GM18868 (cell line): ENCODE results near the gene PPP2R5C.

Experiments
- ATAC-seq: cut with Tn5 transposase; IDR thresholded peaks from one replicate; pipeline ENCODE4 v1.9.1; 2021; ENCODE audit warnings: mild to moderate bottlenecking, moderate library complexity; ENCODE audit not compliant: unreplicated experiment

The PPP2R5C gene

DNA sequence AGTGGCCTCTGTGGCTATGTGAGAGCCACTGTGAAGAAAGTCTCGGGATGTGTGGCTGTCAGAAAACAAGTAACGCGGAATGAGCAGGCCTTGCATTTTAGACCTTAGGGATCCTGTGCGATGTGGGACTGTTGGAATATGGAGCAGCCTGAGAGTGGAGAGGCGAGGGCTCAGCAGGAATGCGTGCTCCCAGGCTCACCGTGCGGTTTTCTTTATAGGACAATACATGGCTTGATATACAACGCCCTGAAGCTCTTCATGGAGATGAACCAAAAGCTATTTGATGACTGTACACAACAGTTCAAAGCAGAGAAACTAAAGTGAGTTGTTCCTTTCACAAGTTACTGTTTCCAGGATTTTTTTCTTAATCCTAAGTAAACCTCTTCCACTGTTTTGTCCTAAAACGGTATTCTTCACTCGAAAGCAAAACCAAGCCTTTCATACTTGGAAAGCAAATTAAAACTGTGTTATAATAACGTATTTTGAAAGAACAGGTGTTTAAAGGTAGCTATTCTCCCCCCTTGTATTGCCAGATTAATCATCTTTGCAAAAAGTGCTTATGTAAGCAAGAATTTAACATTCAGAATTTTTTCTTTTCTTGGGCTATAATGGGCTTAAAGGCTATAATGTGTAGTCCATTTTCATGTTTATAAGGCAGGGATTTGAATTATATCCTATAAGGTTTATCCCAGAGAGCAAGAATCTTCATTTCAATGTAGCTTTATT lies 148.0 kb downstream of the PPP2R5C start:
- ATAC-seq: no peak

DNA sequence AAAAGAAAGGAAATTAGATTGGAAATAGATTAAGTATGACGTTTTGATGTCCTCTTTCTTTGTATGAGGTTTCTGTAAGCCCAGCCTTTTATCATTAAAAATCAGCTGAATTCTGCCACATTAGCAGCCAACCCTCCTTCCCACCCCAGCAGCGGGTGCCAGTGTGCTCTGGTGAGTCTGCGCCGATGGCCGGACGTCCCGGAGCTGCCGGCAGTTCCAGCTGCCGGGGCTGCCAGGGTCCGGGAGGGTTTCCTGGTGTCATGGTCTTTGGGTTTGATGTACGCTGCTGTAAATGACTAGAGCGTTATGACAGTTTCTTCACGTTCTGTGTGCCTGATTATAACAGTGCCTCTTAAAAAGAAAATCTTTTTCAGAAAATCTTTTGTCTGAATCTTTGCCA lies 151.3 kb downstream of the PPP2R5C start:
- ATAC-seq: no peak

DNA sequence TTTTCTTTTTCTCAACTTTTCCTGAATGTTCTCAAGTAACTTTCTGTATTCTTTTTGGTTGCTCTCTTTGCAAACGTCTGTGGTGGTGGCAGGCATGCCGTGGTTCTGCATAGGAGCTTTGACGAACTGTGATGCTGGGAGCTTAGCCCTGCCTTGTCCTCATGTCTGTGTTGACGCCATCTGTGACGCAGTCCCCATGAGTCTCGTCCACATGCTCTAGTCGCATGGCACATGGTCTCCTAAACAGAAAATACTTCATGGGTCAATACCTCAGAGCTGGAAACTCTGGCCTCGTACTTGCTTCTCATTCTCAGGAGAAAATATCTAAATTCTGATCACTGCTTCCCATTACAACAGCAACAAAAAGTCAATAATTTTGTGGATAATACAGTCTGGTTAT lies 152.6 kb downstream of the PPP2R5C start:
- ATAC-seq: no peak

DNA sequence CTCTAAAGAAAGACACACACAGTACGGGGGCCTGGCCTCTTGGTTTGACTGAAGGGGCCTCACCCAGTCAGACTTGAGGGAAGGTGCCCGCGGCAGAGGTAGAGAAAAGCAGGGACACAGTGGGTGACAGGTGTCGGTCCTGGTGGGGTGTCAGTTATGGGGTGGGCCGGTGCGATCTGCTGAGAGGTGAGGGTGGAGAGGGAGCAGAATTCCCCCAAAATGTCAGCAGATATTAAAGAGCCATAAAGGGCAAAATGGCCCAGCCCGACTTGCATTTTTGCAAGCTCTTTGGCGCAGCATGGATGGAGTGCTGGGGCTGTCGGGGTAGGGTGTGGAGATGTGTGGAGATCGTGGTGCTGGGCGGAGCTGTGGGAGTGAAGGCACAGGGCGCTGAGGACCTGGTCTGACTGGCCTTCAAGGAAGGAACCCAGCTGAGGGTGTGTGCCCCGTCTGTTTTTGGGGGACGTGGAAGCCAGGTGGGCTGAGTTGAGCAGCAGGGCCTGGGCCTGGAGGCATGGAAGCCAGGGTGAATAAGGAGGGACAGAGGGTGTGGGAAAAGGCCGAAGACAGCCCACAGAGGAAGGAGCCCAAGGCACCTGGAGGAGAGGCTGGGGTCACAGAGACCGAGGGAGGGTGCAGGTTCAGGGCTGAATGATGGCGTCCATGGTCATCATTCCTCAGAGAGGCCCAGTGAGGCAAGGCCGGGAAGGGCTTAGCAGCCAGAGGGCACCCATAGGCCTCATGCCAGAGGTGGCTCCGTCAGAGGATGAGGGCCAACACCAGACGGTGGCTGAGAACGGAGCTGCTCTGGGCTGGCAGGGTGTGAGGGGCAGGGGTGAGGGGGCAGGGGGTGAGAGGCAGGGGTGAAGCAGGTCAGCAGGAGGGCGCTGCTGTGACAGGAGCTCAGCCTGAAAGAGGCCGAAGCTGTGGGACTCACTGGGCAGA lies 154.6 kb downstream of the PPP2R5C start:
- ATAC-seq: no peak

DNA sequence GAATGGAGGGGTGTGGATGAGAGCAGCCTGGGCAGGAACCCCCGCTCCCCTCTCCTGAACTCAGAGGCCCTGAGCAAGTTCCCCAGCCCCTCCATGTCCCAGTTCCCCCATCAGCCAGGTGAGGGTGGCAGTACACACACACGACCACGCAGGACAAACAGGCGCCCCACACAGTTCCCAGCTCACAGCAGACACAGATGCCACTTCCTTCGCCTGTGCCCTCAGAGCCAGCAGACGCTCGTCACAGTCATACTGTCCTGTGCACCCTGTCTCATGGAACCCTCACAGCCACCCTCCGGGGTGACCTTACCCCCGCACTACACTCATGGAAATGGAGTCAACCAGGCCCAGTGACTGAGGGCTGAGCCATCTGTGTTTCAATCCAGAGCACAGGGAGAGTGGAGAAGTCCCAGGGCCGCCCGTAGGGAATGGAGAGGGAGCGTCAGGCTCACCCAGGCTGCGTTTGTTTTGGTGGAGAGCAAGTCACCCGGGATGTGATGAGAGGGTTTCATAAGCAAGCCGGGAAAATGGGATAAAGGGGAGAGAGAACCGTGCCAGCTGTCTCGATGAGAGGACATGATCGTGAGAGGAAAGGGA lies 155.4 kb downstream of the PPP2R5C start:
- no peak for ATAC-seq

DNA sequence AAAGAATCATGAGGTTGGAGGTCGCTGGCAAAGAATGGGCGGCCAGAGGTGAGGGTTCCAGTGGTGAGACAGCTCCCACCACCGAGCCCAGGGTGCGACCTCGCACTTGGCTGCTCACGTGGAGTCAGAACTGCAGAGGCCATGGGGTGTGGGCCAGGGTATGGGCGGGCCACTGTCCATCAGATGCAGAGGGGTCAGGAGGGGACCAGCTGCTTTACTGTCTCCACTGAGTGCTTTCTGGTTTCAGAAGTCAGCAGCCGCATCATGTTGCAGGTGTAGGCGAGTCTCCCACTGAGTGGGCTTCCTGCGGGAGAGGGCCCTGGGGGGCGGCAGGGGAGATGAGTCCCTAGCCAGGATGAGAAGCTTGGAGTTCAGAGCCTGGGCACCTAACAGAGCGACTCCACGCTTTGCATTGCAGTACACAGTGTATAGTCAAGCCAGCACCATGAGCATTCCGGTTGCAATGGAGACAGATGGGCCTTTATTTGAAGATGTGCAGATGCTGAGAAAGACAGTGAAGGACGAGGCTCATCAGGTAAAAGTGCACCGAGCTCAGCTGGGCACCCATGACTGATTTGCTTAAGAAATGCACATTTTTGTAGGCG lies 156.0 kb downstream of the PPP2R5C start:
- ATAC-seq: no peak

DNA sequence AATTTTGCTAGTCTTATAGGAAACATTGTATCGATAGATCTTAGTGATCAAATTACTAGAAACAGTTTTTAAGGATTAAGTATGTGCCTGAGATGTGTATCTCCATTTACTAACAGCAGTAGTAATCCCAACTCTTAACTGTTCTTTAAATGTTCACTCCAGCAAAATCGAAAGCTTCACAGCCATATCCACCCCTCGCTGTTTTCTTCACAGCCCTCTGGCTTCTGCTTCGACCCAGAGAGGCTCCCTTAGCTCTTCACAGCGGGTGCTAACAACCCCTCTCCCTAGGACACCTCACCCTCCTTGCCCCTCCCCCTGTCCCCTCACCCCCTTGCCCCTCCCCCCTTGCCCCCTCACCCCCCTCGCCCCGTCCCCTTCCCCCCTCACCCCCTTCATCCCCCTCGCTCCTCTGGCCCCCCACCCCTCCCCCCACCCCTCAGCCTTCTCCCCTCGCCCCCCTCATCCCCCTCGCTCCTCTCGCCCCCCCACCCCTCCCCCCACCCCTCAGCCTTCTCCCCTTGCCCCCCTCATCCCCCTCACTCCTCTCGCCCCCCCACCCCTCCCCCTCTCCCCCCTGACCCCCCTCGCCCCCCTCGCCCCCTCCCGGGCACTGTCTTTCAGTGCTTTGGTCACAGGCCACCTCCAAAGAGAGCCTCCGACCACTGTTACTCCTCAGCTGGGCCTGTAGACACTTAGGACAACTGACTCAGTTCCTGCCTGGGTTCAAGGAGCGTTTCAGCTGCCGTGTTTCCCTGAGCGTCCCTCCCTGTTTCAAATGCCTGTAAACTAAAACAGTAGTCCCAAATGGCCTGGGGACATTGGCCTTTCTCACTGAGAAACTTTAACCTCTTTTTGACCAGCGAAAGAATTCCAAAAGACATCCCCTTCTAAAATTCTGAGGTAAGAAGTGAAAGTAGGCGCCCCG lies 156.8 kb downstream of the PPP2R5C start:
- no peak for ATAC-seq

DNA sequence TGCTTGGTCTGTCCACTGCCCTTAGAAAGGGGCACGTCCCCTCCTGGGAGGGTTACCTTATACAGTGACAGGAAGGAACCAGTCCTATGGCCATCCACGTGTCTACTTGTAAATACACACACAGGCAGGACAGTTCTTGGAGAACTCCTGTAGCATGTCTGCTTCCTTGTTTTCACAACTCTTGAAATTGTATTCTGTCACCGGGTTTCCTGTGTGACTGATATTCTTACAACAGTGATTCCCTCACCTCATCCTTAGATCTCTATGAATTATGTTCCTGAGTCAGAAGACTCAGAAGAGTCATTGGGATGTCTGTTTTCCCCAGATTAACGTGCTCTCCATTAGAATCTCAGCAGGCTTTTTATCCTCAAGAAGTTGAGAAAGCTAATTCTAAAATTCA lies 158.8 kb downstream of the PPP2R5C start:
- no peak for ATAC-seq

DNA sequence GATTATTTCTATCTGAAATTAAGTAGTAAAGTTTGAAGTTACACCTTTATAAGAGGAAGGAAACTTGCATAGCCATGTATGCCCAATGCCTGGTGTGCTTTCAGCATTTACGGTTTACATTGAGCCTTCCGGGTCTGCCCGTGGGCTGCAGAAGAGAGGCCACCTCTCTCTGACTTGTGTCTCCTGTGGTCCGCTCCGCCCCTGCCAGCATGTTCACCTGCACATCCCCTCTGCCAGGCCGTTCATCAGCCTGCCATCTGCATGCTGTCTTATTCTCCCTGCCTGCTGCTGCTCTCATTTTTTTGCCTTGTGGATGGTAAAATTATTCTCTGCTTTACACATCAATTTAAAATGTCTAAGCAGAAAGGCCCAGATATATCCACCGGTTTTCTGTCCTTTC lies 161.4 kb downstream of the PPP2R5C start:
- no peak for ATAC-seq

DNA sequence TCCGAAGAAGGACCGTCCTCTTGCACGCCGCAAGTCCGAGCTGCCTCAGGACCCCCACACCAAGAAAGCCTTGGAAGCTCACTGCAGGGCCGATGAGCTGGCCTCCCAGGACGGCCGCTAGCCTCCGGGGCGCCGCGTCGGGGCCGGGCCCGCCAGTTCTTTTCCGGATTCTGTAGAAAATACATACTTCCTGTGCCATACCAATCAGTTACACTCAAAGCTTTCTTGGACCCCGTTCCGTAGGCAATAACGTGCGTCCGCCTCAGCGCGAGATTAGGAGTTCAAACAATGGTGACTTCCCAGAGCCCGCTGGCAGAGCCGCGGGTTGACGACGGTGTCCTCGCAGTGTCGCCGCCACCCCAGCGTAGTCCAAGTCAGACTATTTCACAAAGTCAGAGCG lies 163.6 kb downstream of the PPP2R5C start:
- no peak for ATAC-seq

DNA sequence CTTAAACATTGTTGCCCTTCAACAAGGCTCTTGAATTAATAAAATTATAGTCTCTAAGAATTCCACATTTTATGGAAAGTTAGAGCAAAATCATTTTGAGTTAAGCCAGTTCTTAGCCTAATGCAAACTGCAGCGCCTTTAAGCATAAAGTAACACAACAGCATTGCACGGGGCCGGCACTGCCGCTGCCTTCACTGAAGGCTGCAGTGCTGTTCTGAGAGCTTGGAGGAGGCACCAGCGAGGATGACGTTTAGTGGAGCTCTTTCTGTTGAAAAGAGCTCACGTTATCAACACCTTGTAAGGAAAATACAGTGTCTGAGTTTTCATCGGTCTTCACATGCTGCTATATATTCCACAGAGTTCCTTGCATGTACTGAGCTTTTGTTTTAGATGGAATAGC lies 164.6 kb downstream of the PPP2R5C start:
- no peak for ATAC-seq

DNA sequence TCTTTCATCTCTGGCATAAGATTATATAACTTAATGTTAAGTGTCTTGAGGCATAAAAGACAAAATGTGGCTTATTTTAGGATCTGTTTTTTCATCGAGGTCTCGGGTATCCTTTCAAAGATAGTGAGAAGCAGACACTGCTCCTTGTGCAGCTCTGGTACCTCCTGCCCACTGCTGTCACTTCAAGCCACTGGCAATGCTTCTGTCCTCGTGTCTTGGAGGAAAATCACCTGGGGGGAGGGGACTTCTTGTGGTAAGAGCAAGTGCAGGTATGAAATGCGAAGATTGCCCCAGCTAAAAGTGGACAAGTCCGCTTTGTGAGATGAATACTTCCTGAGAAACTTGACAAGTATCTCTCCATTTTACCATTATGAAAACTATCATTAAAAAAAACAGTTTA lies 165.1 kb downstream of the PPP2R5C start:
- ATAC-seq: no peak

DNA sequence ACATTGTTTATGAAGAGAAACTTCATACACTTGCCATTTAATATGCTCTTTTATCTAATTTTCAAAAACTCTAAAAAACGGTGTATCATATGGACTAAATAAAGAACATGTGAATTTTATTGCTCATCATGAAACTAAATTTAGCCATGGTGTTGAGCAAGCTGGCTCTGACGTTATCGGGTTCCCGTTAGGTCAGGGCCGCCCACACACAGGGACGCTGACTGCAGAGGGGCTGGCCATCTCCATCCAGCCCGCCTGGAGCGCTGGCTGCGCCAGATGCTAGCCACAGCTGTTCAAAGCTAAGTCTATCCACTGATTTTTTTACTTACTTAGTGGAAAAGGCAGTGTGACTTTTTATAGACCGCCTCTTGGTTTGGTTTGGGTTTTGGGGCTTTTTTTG lies 166.3 kb downstream of the PPP2R5C start:
- ATAC-seq: no peak

DNA sequence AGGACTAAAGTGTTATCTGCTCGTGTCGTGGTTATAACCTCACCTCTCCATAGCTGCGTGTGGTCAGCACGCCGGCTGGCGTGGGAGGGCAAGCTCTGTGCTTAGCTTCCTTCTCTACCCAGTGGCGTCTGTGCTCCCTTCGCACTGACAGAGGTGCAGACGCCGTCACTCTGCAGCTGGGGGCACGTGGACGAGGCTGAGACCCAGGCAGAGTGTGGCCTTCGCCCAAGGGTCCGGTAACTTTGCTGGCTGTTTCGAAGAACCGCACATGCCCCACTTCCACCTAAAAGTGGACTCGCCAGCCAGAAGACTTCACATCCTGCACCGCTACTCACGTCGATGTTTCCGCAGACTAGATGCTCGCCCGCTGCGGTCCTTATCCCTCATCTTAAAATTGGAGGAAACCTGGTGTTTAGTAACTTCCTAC lies 166.9 kb downstream of the PPP2R5C start:
- no peak for ATAC-seq

DNA sequence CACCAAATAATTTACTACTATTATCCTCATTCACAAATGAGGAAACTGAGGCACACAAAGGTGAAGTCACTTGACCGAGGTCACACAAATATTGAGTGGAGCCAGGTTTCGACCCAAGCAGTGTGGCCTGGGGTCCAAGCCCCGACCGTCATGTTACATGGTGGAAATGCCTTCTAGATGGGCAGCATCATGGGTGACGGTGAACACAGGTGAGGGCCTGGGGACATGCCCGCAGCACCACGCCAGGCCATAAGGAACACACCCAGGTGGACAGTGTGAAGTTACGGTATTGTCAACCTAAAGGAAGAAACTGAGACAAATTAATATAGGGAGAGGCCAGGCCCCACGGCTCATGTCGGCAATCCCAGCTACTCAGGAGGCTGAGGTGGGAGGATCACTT lies 167.6 kb downstream of the PPP2R5C start:
- ATAC-seq: no peak

DNA sequence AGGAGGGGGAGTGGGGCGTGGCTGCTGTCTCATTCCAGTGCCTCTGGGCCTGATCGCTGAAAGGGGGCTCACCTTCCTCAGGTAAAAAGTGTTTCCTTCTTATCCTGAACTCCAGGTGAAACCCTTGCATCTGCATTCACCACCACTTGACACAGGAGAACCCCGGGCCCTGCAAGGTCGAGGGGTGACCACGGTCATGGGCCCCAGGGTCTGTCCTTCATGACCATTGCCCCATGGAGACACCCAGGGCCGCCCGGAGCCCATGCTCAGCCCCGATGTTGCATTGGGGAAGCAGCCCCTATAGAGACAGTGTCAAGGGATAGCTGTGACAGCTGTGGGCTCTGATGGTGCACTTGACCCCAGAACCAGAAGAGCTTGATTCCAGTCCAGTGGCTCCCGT lies 168.4 kb downstream of the PPP2R5C start:
- ATAC-seq: no peak

DNA sequence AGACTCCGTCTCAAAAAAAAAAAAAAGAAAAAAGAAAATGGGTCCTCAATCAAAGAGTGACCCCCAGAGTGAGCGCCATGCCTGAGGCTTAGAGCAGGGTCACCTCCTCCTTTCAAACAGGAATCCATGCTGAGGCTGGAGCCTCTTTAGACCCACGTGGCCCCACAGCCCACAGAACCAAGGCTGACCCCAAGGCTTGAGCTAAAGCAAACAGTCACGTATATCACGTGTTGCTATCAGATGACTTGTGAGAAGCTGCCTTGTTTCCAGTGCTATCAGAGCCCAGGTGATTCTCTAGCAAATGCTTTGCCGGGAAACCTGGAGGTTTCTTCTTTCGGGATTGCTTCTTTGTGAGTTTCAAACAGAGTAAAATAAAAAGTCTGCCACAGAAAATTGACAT lies 171.2 kb downstream of the PPP2R5C start:
- ATAC-seq: no peak

DNA sequence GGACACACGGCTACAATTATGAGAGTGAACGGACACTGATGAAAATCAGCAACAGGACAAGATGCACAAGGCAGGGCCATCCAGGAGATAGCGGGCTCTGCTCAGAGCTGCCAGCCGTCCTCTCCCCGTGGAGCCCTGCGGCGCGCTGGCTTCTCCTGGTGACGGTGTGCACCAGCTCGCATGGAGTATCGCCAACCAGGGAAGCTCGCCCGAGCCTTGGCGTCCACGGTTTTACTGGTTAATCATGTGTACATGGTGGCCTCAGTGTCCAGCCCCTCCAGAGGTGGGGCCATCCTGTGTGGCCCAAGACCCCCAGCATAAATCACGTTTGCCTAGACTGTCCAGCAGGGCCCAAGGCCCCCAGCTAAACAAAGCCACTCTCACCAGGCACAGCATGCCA lies 171.7 kb downstream of the PPP2R5C start:
- no peak for ATAC-seq

DNA sequence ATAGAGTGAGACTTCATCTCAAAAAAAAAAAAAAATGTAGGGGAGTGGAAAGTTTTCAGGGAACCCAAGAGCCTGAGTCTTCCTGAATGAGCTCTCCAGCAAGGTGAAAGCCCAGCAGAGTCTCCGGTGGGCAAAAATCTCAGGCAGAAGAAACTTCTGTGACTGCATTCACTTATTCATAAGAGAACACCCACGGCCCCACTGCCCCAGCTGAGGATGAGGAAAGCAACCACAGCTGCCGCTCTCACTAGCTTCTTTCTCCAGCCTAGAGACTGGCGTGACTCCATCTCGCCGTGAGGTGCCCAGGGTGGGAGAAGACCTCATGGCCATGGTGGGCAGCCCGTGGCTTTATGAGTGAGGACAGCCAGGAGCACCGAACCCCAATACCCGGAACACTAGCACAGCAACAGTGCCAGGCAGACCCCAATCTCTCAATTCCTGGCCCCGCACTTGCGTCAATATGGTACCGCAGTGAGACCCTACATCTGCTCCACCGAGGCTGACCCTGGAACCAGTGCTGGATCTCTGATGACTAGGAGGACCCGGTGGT lies 173.2 kb downstream of the PPP2R5C start:
- no peak for ATAC-seq
